Tibial nerve (tissue), 3 donors: ENCODE results near the gene SRSF2.

Experiments used
- POLR2A ChIP-seq, 2 donors: fragments of 450-650 bp; IDR thresholded peaks; one replicate each; pipeline ENCODE4 v1.6.1; 2017; ENCODE audit warnings: antibody characterized with exemption in 2 of 2, mild to moderate bottlenecking in 2 of 2, moderate library complexity in 2 of 2
- TF ChIP-seq, protein P1 (sequence below), 5 experiments: fragments of 200-600 bp in 3 of 5; fragments of 450-650 bp in 2 of 5; sonication (generic) in 3 of 5; IDR thresholded peaks; one replicate each; pipeline ENCODE4 v1.5.1; 2016 to 2019; ENCODE audit warnings: antibody characterized with exemption in 5 of 5, mild to moderate bottlenecking in 3 of 5, moderate library complexity in 2 of 5

GRCh38 chr17:76710863-76711611, 26.1 kb downstream of the SRSF2 start, which contains the start of gene MXRA7:
- TF ChIP-seq, protein P1, sequence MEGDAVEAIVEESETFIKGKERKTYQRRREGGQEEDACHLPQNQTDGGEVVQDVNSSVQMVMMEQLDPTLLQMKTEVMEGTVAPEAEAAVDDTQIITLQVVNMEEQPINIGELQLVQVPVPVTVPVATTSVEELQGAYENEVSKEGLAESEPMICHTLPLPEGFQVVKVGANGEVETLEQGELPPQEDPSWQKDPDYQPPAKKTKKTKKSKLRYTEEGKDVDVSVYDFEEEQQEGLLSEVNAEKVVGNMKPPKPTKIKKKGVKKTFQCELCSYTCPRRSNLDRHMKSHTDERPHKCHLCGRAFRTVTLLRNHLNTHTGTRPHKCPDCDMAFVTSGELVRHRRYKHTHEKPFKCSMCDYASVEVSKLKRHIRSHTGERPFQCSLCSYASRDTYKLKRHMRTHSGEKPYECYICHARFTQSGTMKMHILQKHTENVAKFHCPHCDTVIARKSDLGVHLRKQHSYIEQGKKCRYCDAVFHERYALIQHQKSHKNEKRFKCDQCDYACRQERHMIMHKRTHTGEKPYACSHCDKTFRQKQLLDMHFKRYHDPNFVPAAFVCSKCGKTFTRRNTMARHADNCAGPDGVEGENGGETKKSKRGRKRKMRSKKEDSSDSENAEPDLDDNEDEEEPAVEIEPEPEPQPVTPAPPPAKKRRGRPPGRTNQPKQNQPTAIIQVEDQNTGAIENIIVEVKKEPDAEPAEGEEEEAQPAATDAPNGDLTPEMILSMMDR (IDR thresholded peaks at IDR 0.05): no peak
- TF ChIP-seq POLR2A (IDR thresholded peaks at IDR 0.05): peak in 1 of 2 donors; percentile 15
